Type B pancreatic cell (in vitro differentiated cells): ENCODE measurements around the gene SPTB. TPM values are rescaled to one million over a fixed set of nuclear protein-coding genes. Genes with fewer than 3 reads are reported as not detected.

Experiments
- DNase-seq: peaks from one replicate; pipeline ENCODE4 v3.0.0; 2021; ENCODE audit warnings: mixed read lengths; ENCODE audit not compliant: unreplicated experiment; ENCODE audit errors: extremely low spot score
- H3K27ac Mint-ChIP-seq: 2 replicates; pipeline ENCODE4 v1.8.0; 2021; ENCODE audit warnings: mild to moderate bottlenecking, mixed read lengths
- H3K27me3 Mint-ChIP-seq: 2 replicates; pipeline ENCODE4 v1.8.0; 2021; ENCODE audit warnings: mixed read lengths
- H3K36me3 Mint-ChIP-seq: 2 replicates; pipeline ENCODE4 v1.8.0; 2021; ENCODE audit warnings: mixed read lengths
- H3K4me1 Mint-ChIP-seq: one replicate; pipeline ENCODE4 v1.8.0; 2021; ENCODE audit warnings: mixed read lengths; ENCODE audit not compliant: unreplicated experiment
- H3K4me3 Mint-ChIP-seq: 2 replicates; pipeline ENCODE4 v1.8.0; 2021; ENCODE audit warnings: mild to moderate bottlenecking, mixed read lengths
- H3K9me3 Mint-ChIP-seq: 2 replicates; pipeline ENCODE4 v1.8.0; 2021; ENCODE audit warnings: mixed read lengths
- total RNA-seq: library from RNA; stranded (reverse); gene quantifications from 2 replicates; pipeline ENCODE4 v1.2.1, GENCODE V29; 2021; ENCODE audit warnings: low replicate concordance
- TF ChIP-seq, protein P1 (sequence below): fragments of 200-600 bp; sonication (generic); conservative IDR thresholded peaks from 2 replicates; pipeline ENCODE4 v1.5.0; 2021; ENCODE audit warnings: antibody characterized with exemption, mild to moderate bottlenecking

The SPTB gene
- total RNA-seq, 1 donor from 2014 or later: 3.8 TPM

DNA sequence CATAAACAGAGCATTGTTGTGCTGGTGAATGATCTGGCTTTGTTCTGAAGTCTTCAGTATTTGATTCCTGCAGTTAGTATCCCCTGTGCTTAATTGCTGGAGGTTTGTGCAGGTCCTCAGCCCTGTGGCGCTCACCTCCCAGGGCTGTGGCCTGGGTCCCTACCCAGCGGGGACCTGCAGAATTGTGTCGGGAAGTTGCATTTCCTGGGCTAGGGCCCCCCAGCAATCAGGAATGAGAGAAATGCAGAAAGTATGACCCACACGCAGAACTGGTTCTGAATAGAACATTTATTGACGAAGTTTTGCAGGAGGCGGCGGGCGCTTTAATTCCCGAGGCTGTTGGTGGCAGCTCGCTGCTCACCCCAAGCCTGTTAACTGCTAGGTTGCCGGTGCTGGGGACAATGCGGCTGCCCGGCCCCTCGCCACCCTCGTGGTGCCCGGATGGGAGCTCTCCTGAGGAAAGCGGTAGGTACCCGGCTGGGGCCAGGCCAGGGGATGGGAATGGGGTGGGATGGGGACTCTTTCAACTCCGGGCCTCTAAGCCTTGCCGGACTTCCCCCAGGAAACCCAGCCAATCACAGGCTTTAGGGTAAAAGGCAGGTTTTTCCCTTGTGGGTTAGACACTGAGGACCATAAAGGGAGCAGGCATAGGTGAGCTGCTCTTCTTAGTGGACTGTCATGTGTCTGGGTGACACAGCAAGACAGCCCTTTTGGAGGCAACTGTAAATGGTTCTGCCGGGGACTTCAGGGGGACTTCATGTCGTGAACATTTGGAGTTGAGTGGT is 163.9 kb downstream of the SPTB start:
- DNase-seq: no peak
- no peaks in the 10 kb centered on the region for H3K27me3 Mint-ChIP-seq
- H3K36me3 Mint-ChIP-seq: peaks cover 50% of the 10 kb centered on the region
- peak overlapping the region; percentile 89 for H3K4me3 Mint-ChIP-seq
- H3K4me1 Mint-ChIP-seq: peaks cover 54% of the 10 kb centered on the region
- peaks cover 34% of the 10 kb centered on the region for H3K9me3 Mint-ChIP-seq
- TF ChIP-seq, protein P1, sequence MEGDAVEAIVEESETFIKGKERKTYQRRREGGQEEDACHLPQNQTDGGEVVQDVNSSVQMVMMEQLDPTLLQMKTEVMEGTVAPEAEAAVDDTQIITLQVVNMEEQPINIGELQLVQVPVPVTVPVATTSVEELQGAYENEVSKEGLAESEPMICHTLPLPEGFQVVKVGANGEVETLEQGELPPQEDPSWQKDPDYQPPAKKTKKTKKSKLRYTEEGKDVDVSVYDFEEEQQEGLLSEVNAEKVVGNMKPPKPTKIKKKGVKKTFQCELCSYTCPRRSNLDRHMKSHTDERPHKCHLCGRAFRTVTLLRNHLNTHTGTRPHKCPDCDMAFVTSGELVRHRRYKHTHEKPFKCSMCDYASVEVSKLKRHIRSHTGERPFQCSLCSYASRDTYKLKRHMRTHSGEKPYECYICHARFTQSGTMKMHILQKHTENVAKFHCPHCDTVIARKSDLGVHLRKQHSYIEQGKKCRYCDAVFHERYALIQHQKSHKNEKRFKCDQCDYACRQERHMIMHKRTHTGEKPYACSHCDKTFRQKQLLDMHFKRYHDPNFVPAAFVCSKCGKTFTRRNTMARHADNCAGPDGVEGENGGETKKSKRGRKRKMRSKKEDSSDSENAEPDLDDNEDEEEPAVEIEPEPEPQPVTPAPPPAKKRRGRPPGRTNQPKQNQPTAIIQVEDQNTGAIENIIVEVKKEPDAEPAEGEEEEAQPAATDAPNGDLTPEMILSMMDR: no peak
- peak overlapping the region; percentile 98 for H3K27ac Mint-ChIP-seq

DNA sequence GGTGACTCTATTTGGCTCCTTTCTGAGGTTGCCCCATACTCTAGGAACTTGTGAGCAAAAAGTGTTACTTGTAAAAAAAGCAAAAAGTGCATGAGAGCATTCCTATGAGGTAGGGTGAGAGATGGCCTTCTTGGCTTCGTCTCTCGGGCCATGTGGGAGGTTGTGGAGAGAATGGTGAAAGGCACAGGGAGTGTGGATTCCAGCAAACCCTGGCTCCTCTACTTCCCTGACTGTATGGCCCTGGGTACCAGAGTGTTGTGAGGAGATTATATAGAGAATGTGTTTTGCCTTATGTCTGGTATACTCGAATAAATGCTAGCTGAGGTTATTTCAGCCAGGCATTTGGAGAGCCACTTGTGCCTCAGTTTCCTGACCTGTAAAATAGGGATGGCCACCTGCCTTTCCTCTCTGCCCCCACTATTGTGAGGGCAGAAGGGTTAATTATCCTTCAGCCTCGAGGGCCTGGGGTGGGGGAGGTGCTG is 164.5 kb downstream of the SPTB start:
- H3K9me3 Mint-ChIP-seq: peaks cover 34% of the 10 kb centered on the region
- H3K27me3 Mint-ChIP-seq: no peaks in the 10 kb centered on the region
- H3K4me1 Mint-ChIP-seq: peaks cover 48% of the 10 kb centered on the region
- H3K27ac Mint-ChIP-seq: peak overlapping the region; percentile 98
- TF ChIP-seq, protein P1: no peak
- DNase-seq: no peak
- peaks cover 50% of the 10 kb centered on the region for H3K36me3 Mint-ChIP-seq
- H3K4me3 Mint-ChIP-seq: peak overlapping the region; percentile 89

DNA sequence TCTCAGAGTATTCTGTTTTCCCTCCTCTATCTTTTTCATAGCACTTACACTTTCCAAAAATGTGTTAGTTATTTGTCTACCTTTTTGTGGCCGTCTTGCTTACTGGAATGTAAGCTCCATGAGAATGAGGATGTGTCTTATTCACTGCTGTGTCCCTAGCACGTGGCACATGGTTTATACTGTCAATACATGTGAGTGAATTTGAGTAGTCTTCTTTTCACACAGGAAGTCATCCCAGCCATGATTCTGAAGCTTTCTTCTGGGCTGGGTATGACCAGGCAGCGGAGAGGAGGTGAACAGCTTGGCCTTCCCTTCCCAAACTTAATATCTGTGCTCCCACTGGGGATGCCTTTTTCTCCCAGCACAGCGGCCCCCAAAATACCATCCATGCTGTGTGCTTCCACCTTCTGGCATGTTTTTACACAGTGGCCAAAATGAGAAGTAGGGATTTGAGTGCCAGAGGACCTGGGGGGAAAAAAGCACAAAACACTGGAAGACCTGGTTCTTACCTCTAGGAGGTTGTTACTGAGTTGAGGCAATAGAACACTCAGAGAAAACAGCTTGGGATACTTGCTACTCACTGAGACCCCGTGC is 165.2 kb downstream of the SPTB start:
- H3K27me3 Mint-ChIP-seq: no peaks in the 10 kb centered on the region
- peaks cover 51% of the 10 kb centered on the region for H3K36me3 Mint-ChIP-seq
- H3K27ac Mint-ChIP-seq: peak overlapping the region; percentile 57
- H3K4me1 Mint-ChIP-seq: peaks cover 43% of the 10 kb centered on the region
- no peak for DNase-seq
- H3K4me3 Mint-ChIP-seq: peak overlapping the region; percentile 28
- H3K9me3 Mint-ChIP-seq: peaks cover 34% of the 10 kb centered on the region
- TF ChIP-seq, protein P1: no peak

DNA sequence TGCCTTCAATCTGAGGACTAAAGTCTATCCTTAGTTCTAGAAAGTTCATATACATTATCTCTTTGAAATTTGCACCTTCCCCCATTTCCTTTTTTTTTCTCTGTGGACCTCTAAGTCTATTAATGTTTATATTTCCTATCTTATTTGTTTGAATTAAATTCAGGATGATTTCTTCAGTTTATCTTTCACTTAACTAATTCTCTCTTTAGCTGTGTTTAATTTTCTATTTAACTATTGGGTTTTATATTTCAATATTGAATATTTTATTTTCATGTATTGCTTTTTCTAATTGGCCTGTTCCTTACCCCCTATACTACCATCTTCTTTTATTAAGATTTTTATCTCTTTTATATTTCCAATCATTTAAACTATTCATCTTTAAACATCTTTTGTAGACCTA is 166.0 kb downstream of the SPTB start:
- H3K27me3 Mint-ChIP-seq: no peaks in the 10 kb centered on the region
- peak overlapping the region; percentile 57 for H3K27ac Mint-ChIP-seq
- peaks cover 48% of the 10 kb centered on the region for H3K4me1 Mint-ChIP-seq
- no peak for DNase-seq
- H3K4me3 Mint-ChIP-seq: no peak overlapping the region
- TF ChIP-seq, protein P1: no peak
- H3K36me3 Mint-ChIP-seq: peaks cover 55% of the 10 kb centered on the region
- H3K9me3 Mint-ChIP-seq: peaks cover 34% of the 10 kb centered on the region

DNA sequence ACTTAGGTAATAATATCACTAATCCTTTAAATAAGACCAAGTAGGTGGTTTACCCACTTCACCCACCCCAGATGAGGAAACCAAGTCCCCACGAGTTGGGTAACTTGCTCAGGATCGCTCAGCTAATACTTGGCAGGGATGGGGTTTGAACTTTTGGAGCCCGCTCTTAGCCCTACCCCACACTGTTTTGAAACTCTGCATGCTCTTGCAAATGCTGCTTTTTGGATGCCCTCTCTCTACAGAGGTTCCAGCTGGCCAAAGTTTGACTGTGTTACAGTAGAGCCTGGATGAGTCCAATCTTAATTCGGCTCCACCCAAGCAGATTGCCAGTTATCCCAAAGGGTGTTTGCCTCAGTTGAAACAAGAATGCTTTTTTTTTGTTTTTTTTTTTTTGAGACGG is 168.7 kb downstream of the SPTB start:
- H3K27ac Mint-ChIP-seq: no peak overlapping the region

More for the DNA sequence above, 168.7 kb downstream of the SPTB start:
- no peak for DNase-seq
- H3K4me3 Mint-ChIP-seq: no peak overlapping the region
- H3K36me3 Mint-ChIP-seq: peaks cover 47% of the 10 kb centered on the region
- H3K27me3 Mint-ChIP-seq: no peaks in the 10 kb centered on the region
- H3K9me3 Mint-ChIP-seq: peaks cover 29% of the 10 kb centered on the region
- TF ChIP-seq, protein P1: no peak
- H3K4me1 Mint-ChIP-seq: peaks cover 48% of the 10 kb centered on the region
